ENCODE results near the gene LIFR.

The LIFR gene

DNA sequence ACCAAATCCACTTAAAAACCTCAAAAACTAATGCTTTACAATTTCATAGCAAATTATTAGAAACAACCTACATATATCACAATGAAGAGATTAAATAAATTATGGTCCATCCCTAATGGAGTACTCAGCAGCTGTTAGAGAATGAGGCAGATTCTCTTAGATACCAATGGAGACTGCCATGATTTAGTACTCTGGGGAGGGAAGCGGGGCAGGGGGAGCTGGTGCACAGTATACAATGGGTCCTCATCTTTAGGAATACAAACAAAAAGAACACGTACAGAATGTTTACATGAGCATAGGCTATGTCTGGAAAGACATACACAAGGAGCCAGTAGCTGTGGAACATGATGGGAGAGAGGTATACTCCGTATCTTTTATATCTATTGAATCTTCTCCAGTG, 2.0 kb downstream of the LIFR start:
- Histone ChIP-seq H3K4me3 (IDR thresholded peaks at IDR 0.05; ENCODE audit: insufficient read depth, low read depth, low read length) (no peak overlapping the region), H3K4me2 (no peak overlapping the region), H2AFZ (ENCODE audit: low read depth) (no peak overlapping the region), H4K20me1 (ENCODE audit: insufficient read depth) (no peaks in the 10 kb centered on the region), H3K27ac (no peak overlapping the region), H3K36me3 (ENCODE audit: insufficient read depth) (no peaks in the 10 kb centered on the region), H3K79me2 (ENCODE audit: insufficient read depth, low read depth) (no peaks in the 10 kb centered on the region), H3K27me3 (ENCODE audit: insufficient read depth, low read depth) (peaks cover 8% of the 10 kb centered on the region; the same call in 1 of the 2 replicates), H3K4me1 (ENCODE audit: low read depth, poor library complexity, severe bottlenecking) (peaks cover 10% of the 10 kb centered on the region), H3K9ac (no peak overlapping the region)
- TF ChIP-seq, protein P1, sequence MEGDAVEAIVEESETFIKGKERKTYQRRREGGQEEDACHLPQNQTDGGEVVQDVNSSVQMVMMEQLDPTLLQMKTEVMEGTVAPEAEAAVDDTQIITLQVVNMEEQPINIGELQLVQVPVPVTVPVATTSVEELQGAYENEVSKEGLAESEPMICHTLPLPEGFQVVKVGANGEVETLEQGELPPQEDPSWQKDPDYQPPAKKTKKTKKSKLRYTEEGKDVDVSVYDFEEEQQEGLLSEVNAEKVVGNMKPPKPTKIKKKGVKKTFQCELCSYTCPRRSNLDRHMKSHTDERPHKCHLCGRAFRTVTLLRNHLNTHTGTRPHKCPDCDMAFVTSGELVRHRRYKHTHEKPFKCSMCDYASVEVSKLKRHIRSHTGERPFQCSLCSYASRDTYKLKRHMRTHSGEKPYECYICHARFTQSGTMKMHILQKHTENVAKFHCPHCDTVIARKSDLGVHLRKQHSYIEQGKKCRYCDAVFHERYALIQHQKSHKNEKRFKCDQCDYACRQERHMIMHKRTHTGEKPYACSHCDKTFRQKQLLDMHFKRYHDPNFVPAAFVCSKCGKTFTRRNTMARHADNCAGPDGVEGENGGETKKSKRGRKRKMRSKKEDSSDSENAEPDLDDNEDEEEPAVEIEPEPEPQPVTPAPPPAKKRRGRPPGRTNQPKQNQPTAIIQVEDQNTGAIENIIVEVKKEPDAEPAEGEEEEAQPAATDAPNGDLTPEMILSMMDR (conservative IDR thresholded peaks at IDR 0.05; ENCODE audit: low read depth, low read length), result no peak

GRCh38 chr5:38553001-38553521, 3.4 kb downstream of the LIFR start:
- H3K9ac ChIP-seq, result no peak overlapping the region
- H4K20me1 ChIP-seq (ENCODE audit: insufficient read depth), result no peaks in the 10 kb centered on the region
- peaks cover 8% of the 10 kb centered on the region; the same call in 1 of the 2 replicates for H3K27me3 ChIP-seq (ENCODE audit: insufficient read depth, low read depth)
- no peak overlapping the region for H3K4me3 ChIP-seq (IDR thresholded peaks at IDR 0.05; ENCODE audit: insufficient read depth, low read depth, low read length)
- H3K79me2 ChIP-seq (ENCODE audit: insufficient read depth, low read depth), result no peaks in the 10 kb centered on the region
- no peak overlapping the region for H3K27ac ChIP-seq
- H3K4me2 ChIP-seq, result no peak overlapping the region
- TF ChIP-seq, protein P1 (conservative IDR thresholded peaks at IDR 0.05; ENCODE audit: low read depth, low read length), result no peak
- H3K4me1 ChIP-seq (ENCODE audit: low read depth, poor library complexity, severe bottlenecking), result peaks cover 10% of the 10 kb centered on the region
- H2AFZ ChIP-seq (ENCODE audit: low read depth), result no peak overlapping the region
- no peaks in the 10 kb centered on the region for H3K36me3 ChIP-seq (ENCODE audit: insufficient read depth)

DNA sequence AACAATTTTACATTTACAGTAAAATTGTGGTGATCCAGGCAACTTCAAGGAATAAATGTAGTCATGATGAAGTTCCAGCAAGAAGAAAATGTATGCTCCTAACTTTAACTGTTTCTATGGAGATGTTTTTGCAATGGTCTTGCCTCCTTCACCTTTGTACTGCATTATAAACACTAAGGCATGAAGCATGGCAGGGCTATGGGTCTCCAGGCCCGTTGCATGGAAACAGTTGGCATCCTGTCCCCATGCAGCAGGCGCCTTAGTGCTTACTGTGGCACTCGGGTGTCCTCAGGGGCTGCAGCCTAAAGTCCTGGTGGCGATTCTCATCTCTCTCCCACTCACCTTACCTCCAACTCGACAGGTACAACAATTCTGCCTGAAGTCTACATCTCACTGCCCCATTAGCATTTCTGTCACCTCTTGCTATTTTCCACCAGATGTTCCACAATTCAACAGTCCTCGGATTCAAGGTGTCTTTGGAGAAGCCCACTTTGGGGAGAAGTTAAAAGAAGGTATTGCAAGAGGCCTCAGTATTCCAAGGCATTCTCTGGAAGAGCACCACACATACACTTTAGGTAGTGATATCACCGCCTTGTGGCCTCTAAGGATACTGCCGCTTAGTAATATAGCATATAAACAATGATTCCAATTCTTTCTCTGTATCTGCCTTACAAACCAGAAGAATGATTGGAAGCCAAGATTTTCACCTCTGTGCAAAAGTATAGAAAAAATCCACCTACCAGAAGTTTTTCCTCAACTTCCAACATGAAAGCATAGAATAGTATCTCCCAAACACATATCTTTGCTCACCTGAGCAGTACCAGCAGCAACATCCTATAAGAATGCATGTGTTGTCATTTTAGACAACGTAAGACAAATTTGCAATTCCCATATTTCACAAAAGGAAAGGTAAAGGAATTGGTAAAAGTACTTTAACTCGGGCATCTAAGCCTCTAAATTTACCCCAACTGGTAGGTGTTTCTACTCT, 5.1 kb downstream of the LIFR start:
- H3K9ac ChIP-seq, result no peak overlapping the region
- H2AFZ ChIP-seq (ENCODE audit: low read depth), result no peak overlapping the region
- H3K27me3 ChIP-seq (ENCODE audit: insufficient read depth, low read depth), result peaks cover 8% of the 10 kb centered on the region; the same call in 1 of the 2 replicates
- no peaks in the 10 kb centered on the region for H3K36me3 ChIP-seq (ENCODE audit: insufficient read depth)
- H3K4me3 ChIP-seq (IDR thresholded peaks at IDR 0.05; ENCODE audit: insufficient read depth, low read depth, low read length), result no peak overlapping the region
- no peak overlapping the region for H3K4me2 ChIP-seq
- no peak overlapping the region for H3K27ac ChIP-seq
- H4K20me1 ChIP-seq (ENCODE audit: insufficient read depth), result no peaks in the 10 kb centered on the region
- TF ChIP-seq, protein P1 (conservative IDR thresholded peaks at IDR 0.05; ENCODE audit: low read depth, low read length), result peak; percentile 67
- H3K4me1 ChIP-seq (ENCODE audit: low read depth, poor library complexity, severe bottlenecking), result peaks cover 4% of the 10 kb centered on the region
- H3K79me2 ChIP-seq (ENCODE audit: insufficient read depth, low read depth), result no peaks in the 10 kb centered on the region

DNA sequence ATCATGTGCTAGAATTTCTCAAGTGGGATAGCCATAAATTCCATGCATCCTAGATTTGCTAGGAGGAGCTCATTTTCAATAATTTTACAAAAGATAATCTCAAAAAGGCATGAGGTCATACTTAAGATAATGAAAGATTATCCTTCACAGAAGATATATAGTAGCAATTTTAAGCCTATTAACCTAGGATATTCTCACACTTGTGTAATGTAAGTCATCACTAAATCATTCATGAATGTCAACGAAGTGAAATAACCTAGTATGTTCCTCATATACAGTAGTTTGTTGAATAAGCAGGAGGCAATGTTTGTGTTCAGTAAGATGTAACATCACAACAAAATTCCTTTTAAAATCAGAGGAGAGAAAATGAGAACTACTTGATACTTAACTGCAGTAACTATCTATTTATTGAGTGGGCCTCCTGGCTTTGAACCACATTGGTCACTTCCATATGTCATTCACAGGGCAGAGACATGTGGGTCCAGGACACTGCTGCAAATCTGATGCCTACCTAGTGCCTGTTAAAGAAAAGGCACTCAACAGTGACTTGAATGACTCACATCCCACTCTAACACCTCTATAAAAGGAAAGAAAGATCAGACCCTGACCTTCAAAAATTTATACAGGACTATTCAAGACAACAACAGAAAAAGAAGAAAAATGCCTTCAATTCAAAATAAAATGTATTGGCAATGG, 8.2 kb downstream of the LIFR start:
- Histone ChIP-seq H3K4me3 (IDR thresholded peaks at IDR 0.05; ENCODE audit: insufficient read depth, low read depth, low read length) (no peak overlapping the region), H3K4me1 (ENCODE audit: low read depth, poor library complexity, severe bottlenecking) (no peaks in the 10 kb centered on the region), H3K79me2 (ENCODE audit: insufficient read depth, low read depth) (no peaks in the 10 kb centered on the region)

More for the DNA sequence above, 8.2 kb downstream of the LIFR start:
- H3K27ac ChIP-seq, result no peak overlapping the region
- H3K27me3 ChIP-seq (ENCODE audit: insufficient read depth, low read depth), result no peaks in the 10 kb centered on the region
- no peak overlapping the region for H3K4me2 ChIP-seq
- no peaks in the 10 kb centered on the region for H4K20me1 ChIP-seq (ENCODE audit: insufficient read depth)
- TF ChIP-seq, protein P1 (conservative IDR thresholded peaks at IDR 0.05; ENCODE audit: low read depth, low read length), result no peak
- no peak overlapping the region for H3K9ac ChIP-seq
- H2AFZ ChIP-seq (ENCODE audit: low read depth), result no peak overlapping the region
- no peaks in the 10 kb centered on the region for H3K36me3 ChIP-seq (ENCODE audit: insufficient read depth)

All from KMS-11 (cell line).